Activated CD4-positive, alpha-beta T cell treated with anti-CD3 and anti-CD28 coated beads, Interleukin-2, amount 10 ng/mL, durations not matched to agents 24 days and 14 days (primary cell): ENCODE data around the gene TNFAIP1. TPM values are rescaled to one million over a fixed set of nuclear protein-coding genes. Genes with fewer than 3 reads are reported as not detected.

ENCODE experiments used
- DNase-seq: peaks from one replicate; pipeline ENCODE4 v3.0.0; 2022
- H3K27ac Mint-ChIP-seq: one replicate; pipeline ENCODE4 v1.8.0; 2022; ENCODE audit warnings: mild to moderate bottlenecking, mixed read lengths
- H3K27me3 Mint-ChIP-seq: one replicate; pipeline ENCODE4 v1.8.0; 2022; ENCODE audit warnings: mixed read lengths
- H3K36me3 Mint-ChIP-seq: one replicate; pipeline ENCODE4 v1.8.0; 2022; ENCODE audit warnings: low read depth, mild to moderate bottlenecking, mixed read lengths
- H3K4me1 Mint-ChIP-seq: one replicate; pipeline ENCODE4 v1.8.0; 2021; ENCODE audit warnings: mixed read lengths
- H3K4me3 Mint-ChIP-seq: one replicate; pipeline ENCODE4 v1.8.0; 2022; ENCODE audit warnings: mild to moderate bottlenecking, moderate library complexity, mixed read lengths
- H3K9me3 Mint-ChIP-seq: one replicate; pipeline ENCODE4 v1.8.0; 2021; ENCODE audit warnings: mixed read lengths
- intact Hi-C: fragments of 100-400 bp; cut with micrococcal nuclease; formaldehyde crosslinking; loops from one replicate; pipeline ENCODE4 v1.15.1; 2023
- total RNA-seq: library from RNA; stranded (reverse); gene quantifications from 2 replicates; pipeline ENCODE4 v1.2.3, GENCODE V29; 2022

Gene TNFAIP1
- total RNA-seq, 1 donor from 2014 or later = 32.7 TPM

DNA sequence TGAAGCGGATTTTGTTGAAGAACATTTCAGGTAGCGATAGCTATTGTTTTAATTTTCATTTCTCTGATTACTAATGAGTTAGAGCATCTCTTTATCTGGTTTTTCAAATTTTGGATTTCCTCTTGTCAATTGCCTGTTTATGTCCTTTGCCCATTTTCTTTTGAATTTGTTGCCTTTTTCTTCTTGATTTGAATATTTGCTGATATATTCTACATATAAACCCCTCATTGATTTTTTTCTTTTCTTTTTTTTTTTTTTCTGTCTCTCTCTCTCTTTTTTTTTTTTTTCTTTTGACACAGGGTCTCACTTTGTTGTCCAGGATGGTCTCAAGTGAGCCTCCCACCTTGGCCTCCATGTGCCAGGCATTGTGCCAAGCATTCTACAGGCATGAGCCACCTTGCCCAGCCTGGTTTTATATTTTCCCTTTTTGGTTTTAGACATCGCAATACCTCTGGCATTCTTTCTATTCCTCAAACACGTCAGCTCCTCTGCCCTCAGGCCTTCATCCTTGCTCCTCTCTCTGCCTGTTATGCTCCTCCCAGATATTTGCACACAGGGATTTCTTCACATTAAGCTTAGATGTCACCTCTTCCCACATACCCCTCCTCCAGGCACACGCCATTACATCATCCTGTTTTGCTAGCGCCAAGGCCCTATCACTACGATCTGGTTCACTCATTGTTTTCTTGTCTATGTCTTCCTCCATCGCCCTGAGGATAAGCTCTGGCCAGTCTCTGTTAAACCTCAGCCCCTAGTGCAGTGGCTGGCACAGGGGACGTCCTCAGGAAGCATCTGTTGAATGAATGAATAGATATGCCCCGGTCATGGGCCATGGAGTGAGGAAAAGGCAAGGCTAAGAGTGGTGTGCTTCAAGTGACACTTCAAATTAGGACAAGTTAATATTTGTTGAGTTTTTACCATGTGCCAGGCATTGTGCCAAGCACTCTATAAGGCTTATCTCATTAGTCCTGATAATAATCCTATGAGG is 44.5 kb downstream of the TNFAIP1 start:
- DNase-seq = no peak
- H3K9me3 Mint-ChIP-seq = no peaks in the 10 kb centered on the region
- intact Hi-C loops = no loop called here
- peaks cover 19% of the 10 kb centered on the region for H3K4me1 Mint-ChIP-seq
- peaks cover 15% of the 10 kb centered on the region for H3K36me3 Mint-ChIP-seq
- peaks cover 8% of the 10 kb centered on the region for H3K27me3 Mint-ChIP-seq
- H3K27ac Mint-ChIP-seq = no peak overlapping the region
- no peak overlapping the region for H3K4me3 Mint-ChIP-seq

DNA sequence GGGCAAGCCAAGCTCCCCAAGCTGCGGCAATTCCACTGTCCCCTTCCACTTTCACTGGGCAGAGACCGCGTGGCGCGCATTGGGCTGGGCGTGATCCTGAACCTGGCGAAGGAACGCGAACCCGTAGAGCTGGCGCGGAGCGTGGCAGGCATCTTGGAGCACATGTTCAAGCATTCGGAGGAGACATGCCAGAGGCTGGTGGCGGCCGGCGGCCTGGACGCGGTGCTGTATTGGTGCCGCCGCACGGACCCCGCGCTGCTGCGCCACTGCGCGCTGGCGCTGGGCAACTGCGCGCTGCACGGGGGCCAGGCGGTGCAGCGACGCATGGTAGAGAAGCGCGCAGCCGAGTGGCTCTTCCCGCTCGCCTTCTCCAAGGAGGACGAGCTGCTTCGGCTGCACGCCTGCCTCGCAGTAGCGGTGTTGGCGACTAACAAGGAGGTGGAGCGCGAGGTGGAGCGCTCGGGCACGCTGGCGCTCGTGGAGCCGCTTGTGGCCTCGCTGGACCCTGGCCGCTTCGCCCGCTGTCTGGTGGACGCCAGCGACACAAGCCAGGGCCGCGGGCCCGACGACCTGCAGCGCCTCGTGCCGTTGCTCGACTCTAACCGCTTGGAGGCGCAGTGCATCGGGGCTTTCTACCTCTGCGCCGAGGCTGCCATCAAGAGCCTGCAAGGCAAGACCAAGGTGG is 45.7 kb downstream of the TNFAIP1 start:
- Mint-ChIP-seq H3K4me3 (peak overlapping the region; percentile 23), H3K36me3 (peaks cover 18% of the 10 kb centered on the region), H3K4me1 (peaks cover 23% of the 10 kb centered on the region), H3K9me3 (no peaks in the 10 kb centered on the region), H3K27me3 (peaks cover 8% of the 10 kb centered on the region), H3K27ac (no peak overlapping the region)
- intact Hi-C loops = no loop called here
- DNase-seq = peak; percentile 75

DNA sequence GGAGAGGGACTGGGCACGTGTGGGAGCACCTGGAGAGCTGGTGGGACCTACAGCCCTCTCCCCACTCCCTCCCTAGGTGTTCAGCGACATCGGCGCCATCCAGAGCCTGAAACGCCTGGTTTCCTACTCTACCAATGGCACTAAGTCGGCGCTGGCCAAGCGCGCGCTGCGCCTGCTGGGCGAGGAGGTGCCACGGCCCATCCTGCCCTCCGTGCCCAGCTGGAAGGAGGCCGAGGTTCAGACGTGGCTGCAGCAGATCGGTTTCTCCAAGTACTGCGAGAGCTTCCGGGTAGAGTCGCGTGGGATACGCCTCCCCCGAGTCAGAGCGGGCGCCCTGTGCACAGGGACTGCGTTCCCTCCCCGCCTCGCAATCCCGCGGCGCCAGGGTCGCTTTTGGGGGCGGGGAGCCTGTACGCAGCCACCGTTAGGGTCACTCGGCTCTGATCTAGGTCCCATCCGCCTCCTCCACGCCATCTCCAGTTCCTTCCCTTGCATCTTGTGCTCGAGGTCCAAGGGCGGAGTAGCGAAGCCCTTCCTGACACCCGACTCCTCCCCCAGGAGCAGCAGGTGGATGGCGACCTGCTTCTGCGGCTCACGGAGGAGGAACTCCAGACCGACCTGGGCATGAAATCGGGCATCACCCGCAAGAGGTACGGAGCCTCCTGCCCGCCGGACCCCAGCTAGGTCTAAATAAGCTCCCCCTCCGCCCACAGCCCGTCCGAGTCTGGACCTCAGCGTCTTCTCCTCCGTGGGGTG is 48.9 kb downstream of the TNFAIP1 start:
- Mint-ChIP-seq H3K4me3 (peak overlapping the region; percentile 93), H3K9me3 (no peaks in the 10 kb centered on the region), H3K4me1 (peaks cover 23% of the 10 kb centered on the region), H3K36me3 (peaks cover 27% of the 10 kb centered on the region), H3K27ac (peak overlapping the region; percentile 86), H3K27me3 (peaks cover 8% of the 10 kb centered on the region)
- DNase-seq = peak; percentile 91
- intact Hi-C loops = loop anchor here (1.0 kb wide), 1 partner anchor 12 kb away; no protein-coding TSS in a partner anchor

DNA sequence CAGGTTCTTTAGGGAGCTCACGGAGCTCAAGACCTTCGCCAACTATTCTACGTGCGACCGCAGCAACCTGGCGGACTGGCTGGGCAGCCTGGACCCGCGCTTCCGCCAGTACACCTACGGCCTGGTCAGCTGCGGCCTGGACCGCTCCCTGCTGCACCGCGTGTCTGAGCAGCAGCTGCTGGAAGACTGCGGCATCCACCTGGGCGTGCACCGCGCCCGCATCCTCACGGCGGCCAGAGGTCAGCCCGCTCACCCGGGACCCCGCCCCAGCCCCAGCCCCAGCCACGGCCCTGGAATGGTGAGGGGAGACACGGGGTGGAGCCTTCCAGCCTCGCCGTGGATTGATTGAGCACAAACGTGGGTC is 49.5 kb downstream of the TNFAIP1 start:
- Mint-ChIP-seq H3K27me3 (peaks cover 8% of the 10 kb centered on the region), H3K4me3 (peak overlapping the region; percentile 93), H3K27ac (peak overlapping the region; percentile 86), H3K4me1 (peaks cover 23% of the 10 kb centered on the region), H3K9me3 (no peaks in the 10 kb centered on the region), H3K36me3 (peaks cover 32% of the 10 kb centered on the region)
- peak; percentile 71 for DNase-seq
- intact Hi-C loops = no loop called here

DNA sequence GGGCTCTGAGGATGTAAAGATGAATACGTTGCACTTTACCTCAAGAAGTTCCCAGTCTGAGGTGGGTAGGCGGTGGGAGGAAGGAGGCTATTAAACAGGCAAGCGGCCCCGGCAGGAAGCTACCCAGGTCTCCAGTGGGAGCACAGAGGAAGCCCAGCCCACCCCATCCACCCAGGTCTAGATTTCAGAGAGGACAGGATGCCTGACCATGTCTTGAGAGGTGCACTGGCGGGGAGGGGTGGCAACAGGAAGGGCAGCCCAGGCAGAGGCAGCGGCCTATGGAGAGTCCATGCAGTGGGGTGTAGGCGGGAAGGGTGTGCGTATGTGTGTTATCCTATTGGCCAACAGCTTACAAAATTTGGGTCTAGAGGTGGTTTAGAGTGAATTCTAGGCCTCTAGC is 49.8 kb downstream of the TNFAIP1 start:
- no peaks in the 10 kb centered on the region for H3K9me3 Mint-ChIP-seq
- peaks cover 34% of the 10 kb centered on the region for H3K36me3 Mint-ChIP-seq
- peaks cover 8% of the 10 kb centered on the region for H3K27me3 Mint-ChIP-seq
- H3K4me1 Mint-ChIP-seq = peaks cover 20% of the 10 kb centered on the region
- DNase-seq = no peak
- H3K27ac Mint-ChIP-seq = peak overlapping the region; percentile 86
- intact Hi-C loops = no loop called here
- H3K4me3 Mint-ChIP-seq = peak overlapping the region; percentile 93

DNA sequence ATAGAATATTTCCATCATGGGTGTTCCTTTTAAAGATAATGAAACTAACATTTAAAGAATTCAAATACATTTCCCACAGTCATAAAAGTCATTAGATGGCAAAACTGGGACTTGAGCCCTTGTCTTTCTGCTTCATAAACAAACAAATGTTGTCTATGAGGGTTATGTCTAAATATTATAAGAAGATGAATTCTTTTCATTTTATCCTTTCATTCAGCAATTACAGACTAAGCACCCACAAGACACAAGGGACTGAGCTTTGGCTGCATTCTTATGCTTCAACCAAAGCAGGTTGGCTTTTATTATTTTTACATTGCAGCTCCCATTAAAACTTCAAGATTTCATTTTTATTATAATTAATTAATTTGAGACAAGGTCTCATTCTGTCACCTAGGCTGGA is 50.8 kb downstream of the TNFAIP1 start:
- intact Hi-C loops = no loop called here
- DNase-seq = no peak
- Mint-ChIP-seq H3K36me3 (peaks cover 42% of the 10 kb centered on the region), H3K4me1 (peaks cover 19% of the 10 kb centered on the region), H3K27me3 (peaks cover 7% of the 10 kb centered on the region), H3K9me3 (no peaks in the 10 kb centered on the region), H3K27ac (no peak overlapping the region), H3K4me3 (no peak overlapping the region)

DNA sequence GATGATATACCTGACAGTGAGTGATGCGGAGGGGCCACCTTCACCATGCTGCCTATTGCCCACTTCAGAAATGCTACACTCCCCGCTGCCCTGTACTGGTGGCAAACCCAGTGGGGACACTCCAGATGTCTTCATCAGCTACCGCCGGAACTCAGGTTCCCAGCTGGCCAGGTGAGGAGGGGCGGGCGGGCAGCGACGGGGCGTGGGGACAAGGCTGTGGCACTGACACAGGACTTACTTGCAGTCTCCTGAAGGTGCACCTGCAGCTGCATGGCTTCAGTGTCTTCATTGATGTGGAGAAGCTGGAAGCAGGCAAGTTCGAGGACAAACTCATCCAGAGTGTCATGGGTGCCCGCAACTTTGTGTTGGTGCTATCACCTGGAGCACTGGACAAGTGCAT is 52.5 kb downstream of the TNFAIP1 start:
- Mint-ChIP-seq H3K4me1 (peaks cover 14% of the 10 kb centered on the region), H3K27me3 (no peaks in the 10 kb centered on the region), H3K4me3 (no peak overlapping the region), H3K27ac (no peak overlapping the region), H3K36me3 (peaks cover 43% of the 10 kb centered on the region), H3K9me3 (no peaks in the 10 kb centered on the region)
- intact Hi-C loops = no loop called here
- DNase-seq = no peak

DNA sequence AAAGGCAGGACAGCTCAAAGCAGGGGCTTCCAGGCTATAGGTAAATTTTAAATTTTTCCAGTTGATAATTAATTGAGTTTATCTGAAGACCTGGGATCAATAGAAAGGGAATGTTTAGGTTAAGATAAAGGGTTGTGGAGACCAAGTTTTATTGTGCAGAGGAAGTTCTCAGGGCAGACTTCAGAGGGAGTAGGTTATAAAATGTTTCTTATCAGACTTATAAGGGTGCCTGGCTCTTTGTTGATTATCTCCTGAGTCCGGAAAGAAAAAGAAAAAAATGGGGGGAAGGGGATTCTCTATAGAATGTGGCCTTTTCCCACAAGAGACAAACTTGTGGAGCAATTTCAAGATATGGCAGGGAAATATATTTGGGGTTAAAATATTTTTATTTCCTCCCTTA is 54.6 kb downstream of the TNFAIP1 start:
- H3K27ac Mint-ChIP-seq = no peak overlapping the region
- H3K36me3 Mint-ChIP-seq = peaks cover 46% of the 10 kb centered on the region
- H3K9me3 Mint-ChIP-seq = no peaks in the 10 kb centered on the region
- no peak overlapping the region for H3K4me3 Mint-ChIP-seq
- H3K27me3 Mint-ChIP-seq = no peaks in the 10 kb centered on the region
- H3K4me1 Mint-ChIP-seq = peaks cover 10% of the 10 kb centered on the region
- no peak for DNase-seq
- intact Hi-C loops = no loop called here

DNA sequence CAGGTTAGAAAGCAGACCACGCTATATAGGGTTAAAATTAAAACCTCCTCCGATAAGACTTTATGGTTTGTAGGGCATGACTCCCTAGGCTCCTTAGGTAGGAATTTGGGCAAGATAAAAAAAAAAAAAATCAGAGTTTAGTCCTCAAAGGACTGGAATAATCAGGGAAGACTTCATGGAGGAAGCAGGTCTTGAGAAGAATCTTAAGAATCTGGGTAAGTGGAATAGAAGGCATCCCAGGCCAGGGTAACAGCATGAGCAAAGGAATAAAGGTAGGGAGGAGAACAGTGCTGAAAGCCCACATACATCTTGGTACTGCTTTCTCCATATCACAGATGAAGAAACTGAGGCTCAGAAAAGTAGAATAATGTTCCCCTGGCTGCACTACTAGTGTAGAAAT is 55.0 kb downstream of the TNFAIP1 start:
- no peaks in the 10 kb centered on the region for H3K9me3 Mint-ChIP-seq
- H3K27ac Mint-ChIP-seq = no peak overlapping the region

DNA sequence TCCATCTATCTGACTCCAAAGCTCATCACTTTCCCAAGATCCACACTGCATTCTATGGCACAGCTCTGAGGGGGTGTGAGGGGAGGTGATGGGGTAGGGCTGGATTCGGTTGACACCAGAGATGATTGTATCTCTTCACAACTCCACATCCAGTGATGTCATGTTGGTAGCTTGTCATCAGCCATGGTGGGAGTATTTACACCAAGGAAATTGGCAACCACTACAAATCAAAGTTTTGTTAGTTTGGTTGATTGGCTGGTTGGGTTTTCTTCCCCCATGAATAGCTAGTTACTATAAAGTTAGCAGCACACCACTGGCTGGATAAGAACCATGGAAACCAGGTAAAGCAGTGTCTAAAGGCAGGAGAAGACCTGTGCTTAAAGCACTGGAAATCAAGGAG is 55.4 kb downstream of the TNFAIP1 start:
- no peak for DNase-seq
- Mint-ChIP-seq H3K27me3 (no peaks in the 10 kb centered on the region), H3K27ac (no peak overlapping the region), H3K4me3 (no peak overlapping the region), H3K36me3 (peaks cover 43% of the 10 kb centered on the region), H3K4me1 (peaks cover 6% of the 10 kb centered on the region), H3K9me3 (no peaks in the 10 kb centered on the region)
- intact Hi-C loops = no loop called here

More for the DNA sequence above, 55.0 kb downstream of the TNFAIP1 start:
- intact Hi-C loops = no loop called here
- Mint-ChIP-seq H3K4me3 (no peak overlapping the region), H3K27me3 (no peaks in the 10 kb centered on the region), H3K4me1 (peaks cover 6% of the 10 kb centered on the region), H3K36me3 (peaks cover 43% of the 10 kb centered on the region)
- no peak for DNase-seq

DNA sequence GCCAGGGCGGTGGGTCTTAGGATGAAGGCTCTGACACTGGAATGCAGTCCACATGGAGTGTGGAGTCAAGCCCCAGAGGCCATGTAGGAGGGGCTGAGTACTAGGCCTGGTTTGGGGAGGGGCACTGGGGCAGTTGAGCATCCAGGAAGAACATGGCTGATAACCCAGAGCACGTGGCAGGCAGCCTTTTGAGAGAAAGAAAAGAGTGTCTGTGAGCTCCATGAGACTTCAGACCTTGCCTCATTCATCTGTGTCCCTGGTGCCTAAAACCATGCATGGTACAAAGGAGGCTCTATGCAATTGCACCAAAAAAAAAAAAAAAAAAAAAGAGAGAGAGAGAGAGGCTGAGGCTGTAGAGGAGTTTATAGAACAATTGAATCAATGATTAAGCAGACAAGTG is 55.8 kb downstream of the TNFAIP1 start:
- intact Hi-C loops = no loop called here
- peaks cover 6% of the 10 kb centered on the region for H3K4me1 Mint-ChIP-seq
- H3K36me3 Mint-ChIP-seq = peaks cover 43% of the 10 kb centered on the region
- no peak for DNase-seq
- H3K27ac Mint-ChIP-seq = no peak overlapping the region
- H3K9me3 Mint-ChIP-seq = no peaks in the 10 kb centered on the region
- no peak overlapping the region for H3K4me3 Mint-ChIP-seq
- no peaks in the 10 kb centered on the region for H3K27me3 Mint-ChIP-seq

DNA sequence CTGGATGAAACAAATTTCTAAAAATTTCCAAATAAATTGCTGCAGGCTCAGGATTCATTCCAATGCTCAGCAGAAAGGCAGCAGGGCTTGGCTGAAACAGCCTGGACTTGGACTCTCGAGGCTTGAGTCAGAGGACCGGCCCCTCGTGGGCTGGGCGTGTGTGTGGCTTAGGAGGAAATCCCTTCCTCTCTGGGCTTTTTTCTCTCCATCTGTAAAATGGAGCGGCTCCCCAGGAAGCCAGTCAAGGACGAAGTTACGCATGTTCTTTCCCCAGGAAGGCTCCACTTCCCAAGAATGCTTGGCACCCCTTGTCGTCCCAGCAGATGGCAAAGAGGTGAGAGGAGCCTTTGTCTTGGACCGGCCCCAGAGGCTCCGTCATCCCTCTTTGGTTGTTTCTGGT is 56.9 kb downstream of the TNFAIP1 start:
- H3K9me3 Mint-ChIP-seq = no peaks in the 10 kb centered on the region
- DNase-seq = no peak
- no peaks in the 10 kb centered on the region for H3K27me3 Mint-ChIP-seq
- no peak overlapping the region for H3K4me3 Mint-ChIP-seq
- H3K27ac Mint-ChIP-seq = no peak overlapping the region
- intact Hi-C loops = no loop called here
- peaks cover 42% of the 10 kb centered on the region for H3K36me3 Mint-ChIP-seq
- H3K4me1 Mint-ChIP-seq = peaks cover 6% of the 10 kb centered on the region

DNA sequence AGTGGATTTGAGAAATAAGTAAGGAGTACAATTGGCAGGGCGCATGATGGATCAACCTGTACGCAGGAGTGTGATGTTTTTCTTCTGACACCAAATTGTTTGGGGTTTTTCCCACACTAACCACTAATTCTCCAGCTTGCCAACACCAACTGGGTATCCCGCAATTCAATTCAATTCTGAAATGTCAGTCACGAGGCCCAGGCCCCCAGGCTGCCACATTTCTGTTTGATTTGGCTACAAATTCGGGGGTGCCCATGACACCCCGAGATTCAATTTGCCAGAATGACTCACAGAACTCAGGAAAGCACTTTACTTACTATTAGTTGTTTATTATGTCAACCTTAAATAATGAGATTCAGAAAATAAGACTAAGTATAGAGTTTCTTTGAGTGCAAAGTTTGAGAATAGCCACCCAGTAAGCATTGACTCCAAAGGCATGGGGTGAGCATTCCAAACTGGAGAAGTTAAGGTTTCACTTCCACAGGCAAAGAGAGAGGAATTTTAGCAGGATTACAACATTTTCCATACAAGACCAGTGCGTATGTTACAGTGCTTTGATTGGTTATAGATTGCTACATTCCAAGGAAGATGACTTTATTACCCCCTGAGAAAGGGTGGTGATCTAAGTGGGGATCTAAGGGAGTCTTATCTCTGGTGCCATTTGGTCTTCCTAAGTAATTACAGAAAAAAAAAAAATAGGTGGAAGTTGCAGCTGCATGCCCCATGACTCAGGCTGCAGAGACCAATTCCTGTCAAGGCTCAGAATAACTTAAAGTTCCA is 59.0 kb downstream of the TNFAIP1 start:
- no peak for DNase-seq
- H3K4me3 Mint-ChIP-seq = no peak overlapping the region
- no peaks in the 10 kb centered on the region for H3K9me3 Mint-ChIP-seq
- intact Hi-C loops = no loop called here
- H3K27ac Mint-ChIP-seq = no peak overlapping the region
- H3K4me1 Mint-ChIP-seq = peaks cover 3% of the 10 kb centered on the region
- H3K27me3 Mint-ChIP-seq = no peaks in the 10 kb centered on the region
- H3K36me3 Mint-ChIP-seq = peaks cover 31% of the 10 kb centered on the region
